WTC11 (cell line): ENCODE measurements around the gene DECR2. TPM values are rescaled to one million over a fixed set of nuclear protein-coding genes. Genes with fewer than 3 reads are reported as not detected.

Experiments
- ATAC-seq: fragments of 200-7000 bp; cut with Tn5 transposase; 2 replicates; pipeline ENCODE4 v1.10.0; 2021; ENCODE audit warnings: mild to moderate bottlenecking, moderate library complexity
- CTCF ChIA-PET: fragments of 300-600 bp; sonication (Branson Sonifier 250); formaldehyde crosslinking; loops from one replicate; lab custom pipeline; 2021; ENCODE audit warnings: antibody characterized with exemption; lab: Charles Lee
- POLR2A ChIA-PET: fragments of 350-600 bp; sonication (Branson Sonifier 250); formaldehyde crosslinking; loops from one replicate; lab custom pipeline; 2021; ENCODE audit warnings: antibody characterized with exemption; lab: Charles Lee
- DNase-seq: peaks from one replicate; pipeline ENCODE4 v3.0.0; 2021; ENCODE audit warnings: low spot score
- H3K27ac Mint-ChIP-seq: 2 replicates; pipeline ENCODE4 v1.8.0; 2021; ENCODE audit warnings: mixed read lengths
- H3K27me3 Mint-ChIP-seq: 2 replicates; pipeline ENCODE4 v1.8.0; 2021; ENCODE audit warnings: low read depth, mild to moderate bottlenecking, moderate library complexity, mixed read lengths
- H3K36me3 Mint-ChIP-seq: 2 replicates; pipeline ENCODE4 v1.8.0; 2021; ENCODE audit warnings: mixed read lengths
- H3K4me1 Mint-ChIP-seq: 2 replicates; pipeline ENCODE4 v1.8.0; 2022; ENCODE audit warnings: mixed read lengths
- H3K4me3 Mint-ChIP-seq: 2 replicates; pipeline ENCODE4 v1.8.0; 2021; ENCODE audit warnings: mild to moderate bottlenecking, moderate library complexity, mixed read lengths
- H3K9me3 Mint-ChIP-seq: 2 replicates; pipeline ENCODE4 v1.8.0; 2021; ENCODE audit warnings: mixed read lengths
- ESRRA ChIP-seq: sonication (generic); formaldehyde crosslinking; IDR thresholded peaks from 2 replicates; pipeline ENCODE4 v1.8.1; 2022; ENCODE audit warnings: mild to moderate bottlenecking, missing genetic modification reagents, borderline replicate concordance
- OVOL2 ChIP-seq: fragments of 250-450 bp; sonication (Bioruptor Pico); IDR thresholded peaks from 2 replicates; pipeline ENCODE4 v1.9.0; 2021; ENCODE audit warnings: mild to moderate bottlenecking, borderline replicate concordance
- PRDM15 ChIP-seq: sonication (generic); formaldehyde crosslinking; IDR thresholded peaks from 2 replicates; pipeline ENCODE4 v1.8.0; 2022; ENCODE audit warnings: missing genetic modification reagents
- TCF7 ChIP-seq: sonication (generic); formaldehyde crosslinking; IDR thresholded peaks from 2 replicates; pipeline ENCODE4 v1.8.0; 2022; ENCODE audit warnings: mild to moderate bottlenecking, low read depth, missing genetic modification reagents, moderate library complexity
- ZNF219 ChIP-seq: sonication (generic); formaldehyde crosslinking; IDR thresholded peaks from 2 replicates; pipeline ENCODE4 v1.8.0; 2023; ENCODE audit warnings: missing genetic modification reagents, mild to moderate bottlenecking, borderline replicate concordance
- ZNF281 ChIP-seq: sonication (generic); formaldehyde crosslinking; IDR thresholded peaks from 2 replicates; pipeline ENCODE4 v1.8.0; 2023; ENCODE audit warnings: mild to moderate bottlenecking, missing genetic modification reagents
- ZNF425 ChIP-seq: fragments of 250-450 bp; sonication (Bioruptor Pico); conservative IDR thresholded peaks from 2 replicates; pipeline ENCODE4 v1.9.0; 2021; ENCODE audit warnings: mild to moderate bottlenecking
- total RNA-seq: library from RNA; stranded (reverse); gene quantifications from 3 replicates; pipeline ENCODE4 v1.2.3, GENCODE V29; 2021
- TF ChIP-seq, protein P1 (sequence below): sonication (generic); formaldehyde crosslinking; IDR thresholded peaks from 2 replicates; pipeline ENCODE4 v1.8.0; 2023; ENCODE audit warnings: missing genetic modification reagents, mild to moderate bottlenecking, borderline replicate concordance
- TF ChIP-seq, protein P2 (sequence below): sonication (generic); formaldehyde crosslinking; IDR thresholded peaks from 2 replicates; pipeline ENCODE4 v1.8.1; 2023; ENCODE audit warnings: mild to moderate bottlenecking, missing genetic modification reagents

The DECR2 gene
- total RNA-seq, 1 experiment from 2014 or later, result 43.6 TPM

GRCh38 chr16:430904-431303, 29.2 kb downstream of the DECR2 start (continued):
- TF ChIP-seq ZNF425 (no peak), ZNF219 (CRISPR knock-in tag) (no peak), PRDM15 (CRISPR knock-in tag) (no peak)
- TF ChIP-seq, protein P1, sequence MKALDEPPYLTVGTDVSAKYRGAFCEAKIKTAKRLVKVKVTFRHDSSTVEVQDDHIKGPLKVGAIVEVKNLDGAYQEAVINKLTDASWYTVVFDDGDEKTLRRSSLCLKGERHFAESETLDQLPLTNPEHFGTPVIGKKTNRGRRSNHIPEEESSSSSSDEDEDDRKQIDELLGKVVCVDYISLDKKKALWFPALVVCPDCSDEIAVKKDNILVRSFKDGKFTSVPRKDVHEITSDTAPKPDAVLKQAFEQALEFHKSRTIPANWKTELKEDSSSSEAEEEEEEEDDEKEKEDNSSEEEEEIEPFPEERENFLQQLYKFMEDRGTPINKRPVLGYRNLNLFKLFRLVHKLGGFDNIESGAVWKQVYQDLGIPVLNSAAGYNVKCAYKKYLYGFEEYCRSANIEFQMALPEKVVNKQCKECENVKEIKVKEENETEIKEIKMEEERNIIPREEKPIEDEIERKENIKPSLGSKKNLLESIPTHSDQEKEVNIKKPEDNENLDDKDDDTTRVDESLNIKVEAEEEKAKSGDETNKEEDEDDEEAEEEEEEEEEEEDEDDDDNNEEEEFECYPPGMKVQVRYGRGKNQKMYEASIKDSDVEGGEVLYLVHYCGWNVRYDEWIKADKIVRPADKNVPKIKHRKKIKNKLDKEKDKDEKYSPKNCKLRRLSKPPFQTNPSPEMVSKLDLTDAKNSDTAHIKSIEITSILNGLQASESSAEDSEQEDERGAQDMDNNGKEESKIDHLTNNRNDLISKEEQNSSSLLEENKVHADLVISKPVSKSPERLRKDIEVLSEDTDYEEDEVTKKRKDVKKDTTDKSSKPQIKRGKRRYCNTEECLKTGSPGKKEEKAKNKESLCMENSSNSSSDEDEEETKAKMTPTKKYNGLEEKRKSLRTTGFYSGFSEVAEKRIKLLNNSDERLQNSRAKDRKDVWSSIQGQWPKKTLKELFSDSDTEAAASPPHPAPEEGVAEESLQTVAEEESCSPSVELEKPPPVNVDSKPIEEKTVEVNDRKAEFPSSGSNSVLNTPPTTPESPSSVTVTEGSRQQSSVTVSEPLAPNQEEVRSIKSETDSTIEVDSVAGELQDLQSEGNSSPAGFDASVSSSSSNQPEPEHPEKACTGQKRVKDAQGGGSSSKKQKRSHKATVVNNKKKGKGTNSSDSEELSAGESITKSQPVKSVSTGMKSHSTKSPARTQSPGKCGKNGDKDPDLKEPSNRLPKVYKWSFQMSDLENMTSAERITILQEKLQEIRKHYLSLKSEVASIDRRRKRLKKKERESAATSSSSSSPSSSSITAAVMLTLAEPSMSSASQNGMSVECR (CRISPR knock-in tag), result no peak
- TF ChIP-seq, protein P2, sequence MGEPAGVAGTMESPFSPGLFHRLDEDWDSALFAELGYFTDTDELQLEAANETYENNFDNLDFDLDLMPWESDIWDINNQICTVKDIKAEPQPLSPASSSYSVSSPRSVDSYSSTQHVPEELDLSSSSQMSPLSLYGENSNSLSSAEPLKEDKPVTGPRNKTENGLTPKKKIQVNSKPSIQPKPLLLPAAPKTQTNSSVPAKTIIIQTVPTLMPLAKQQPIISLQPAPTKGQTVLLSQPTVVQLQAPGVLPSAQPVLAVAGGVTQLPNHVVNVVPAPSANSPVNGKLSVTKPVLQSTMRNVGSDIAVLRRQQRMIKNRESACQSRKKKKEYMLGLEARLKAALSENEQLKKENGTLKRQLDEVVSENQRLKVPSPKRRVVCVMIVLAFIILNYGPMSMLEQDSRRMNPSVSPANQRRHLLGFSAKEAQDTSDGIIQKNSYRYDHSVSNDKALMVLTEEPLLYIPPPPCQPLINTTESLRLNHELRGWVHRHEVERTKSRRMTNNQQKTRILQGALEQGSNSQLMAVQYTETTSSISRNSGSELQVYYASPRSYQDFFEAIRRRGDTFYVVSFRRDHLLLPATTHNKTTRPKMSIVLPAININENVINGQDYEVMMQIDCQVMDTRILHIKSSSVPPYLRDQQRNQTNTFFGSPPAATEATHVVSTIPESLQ, result no peak

- TF ChIP-seq TCF7, result no peak
- TF ChIP-seq OVOL2 (CRISPR knock-in tag), result no peak
- no peak for TF ChIP-seq ESRRA
- TF ChIP-seq ZNF281 (CRISPR knock-in tag), result no peak
- H3K36me3 Mint-ChIP-seq, result no peaks in the 10 kb centered on the region
- ATAC-seq, result no peak
- H3K27ac Mint-ChIP-seq, result no peak overlapping the region
- CTCF ChIA-PET, result interaction anchor here (0.6 kb wide), 1 partner anchor 13 kb away, joined by 3 read pairs; no protein-coding TSS in a partner anchor
- POLR2A ChIA-PET, result no interaction called here
- H3K4me3 Mint-ChIP-seq, result no peak overlapping the region
- peaks cover 3% of the 10 kb centered on the region; the same call in 1 of the 2 replicates for H3K4me1 Mint-ChIP-seq
- no peaks in the 10 kb centered on the region for H3K27me3 Mint-ChIP-seq
- H3K9me3 Mint-ChIP-seq, result no peaks in the 10 kb centered on the region
- no peak for DNase-seq
Observed at GRCh38 chr16:440627-441026, 38.9 kb downstream of the DECR2 start.
